Type B pancreatic cell (in vitro differentiated cells): ENCODE results near the gene KIF6. TPM values are rescaled to one million over a fixed set of nuclear protein-coding genes. Genes with fewer than 3 reads are reported as not detected.

Experiments used
- DNase-seq: peaks from one replicate; pipeline ENCODE4 v3.0.0; 2021; ENCODE audit warnings: mixed read lengths; ENCODE audit not compliant: unreplicated experiment; ENCODE audit errors: extremely low spot score
- H3K27ac Mint-ChIP-seq: 2 replicates; pipeline ENCODE4 v1.8.0; 2021; ENCODE audit warnings: mild to moderate bottlenecking, mixed read lengths
- H3K27me3 Mint-ChIP-seq: 2 replicates; pipeline ENCODE4 v1.8.0; 2021; ENCODE audit warnings: mixed read lengths
- H3K36me3 Mint-ChIP-seq: 2 replicates; pipeline ENCODE4 v1.8.0; 2021; ENCODE audit warnings: mixed read lengths
- H3K4me1 Mint-ChIP-seq: one replicate; pipeline ENCODE4 v1.8.0; 2021; ENCODE audit warnings: mixed read lengths; ENCODE audit not compliant: unreplicated experiment
- H3K4me3 Mint-ChIP-seq: 2 replicates; pipeline ENCODE4 v1.8.0; 2021; ENCODE audit warnings: mild to moderate bottlenecking, mixed read lengths
- H3K9me3 Mint-ChIP-seq: 2 replicates; pipeline ENCODE4 v1.8.0; 2021; ENCODE audit warnings: mixed read lengths
- CTCF ChIP-seq: fragments of 200-600 bp; sonication (generic); conservative IDR thresholded peaks from 2 replicates; pipeline ENCODE4 v1.5.0; 2021; ENCODE audit warnings: antibody characterized with exemption, mild to moderate bottlenecking
- total RNA-seq: library from RNA; stranded (reverse); gene quantifications from 2 replicates; pipeline ENCODE4 v1.2.1, GENCODE V29; 2021; ENCODE audit warnings: low replicate concordance

Gene KIF6
- total RNA-seq, 1 donor from 2014 or later = 3.3 TPM

- Mint-ChIP-seq H3K4me1 (no peaks in the 10 kb centered on the region), H3K4me3 (no peak overlapping the region), H3K9me3 (peaks cover 7% of the 10 kb centered on the region), H3K27me3 (no peaks in the 10 kb centered on the region), H3K36me3 (no peaks in the 10 kb centered on the region), H3K27ac (no peak overlapping the region)
- no peak for TF ChIP-seq CTCF
- no peak for DNase-seq
These were observed 194.9 kb downstream of the KIF6 start for GRCh38 chr6:39530201-39530759.

- no peaks in the 10 kb centered on the region for H3K36me3 Mint-ChIP-seq
- TF ChIP-seq CTCF = no peak
- no peak for DNase-seq
- H3K4me1 Mint-ChIP-seq = no peaks in the 10 kb centered on the region
- peaks cover 7% of the 10 kb centered on the region for H3K9me3 Mint-ChIP-seq
- H3K27ac Mint-ChIP-seq = no peak overlapping the region
- no peaks in the 10 kb centered on the region for H3K27me3 Mint-ChIP-seq
- H3K4me3 Mint-ChIP-seq = no peak overlapping the region
These were observed 197.2 kb downstream of the KIF6 start for GRCh38 chr6:39527792-39528564.

GRCh38 chr6:39524007-39524406 is 201.2 kb downstream of the KIF6 start:
- no peaks in the 10 kb centered on the region for H3K4me1 Mint-ChIP-seq
- no peak overlapping the region for H3K4me3 Mint-ChIP-seq
- H3K9me3 Mint-ChIP-seq = no peaks in the 10 kb centered on the region
- H3K36me3 Mint-ChIP-seq = no peaks in the 10 kb centered on the region
- H3K27ac Mint-ChIP-seq = no peak overlapping the region
- no peak for TF ChIP-seq CTCF
- H3K27me3 Mint-ChIP-seq = no peaks in the 10 kb centered on the region
- no peak for DNase-seq

- no peaks in the 10 kb centered on the region for H3K36me3 Mint-ChIP-seq
- H3K27ac Mint-ChIP-seq = no peak overlapping the region
- no peak overlapping the region for H3K4me3 Mint-ChIP-seq
These were observed 203.2 kb downstream of the KIF6 start for GRCh38 chr6:39521958-39522357.

GRCh38 chr6:39520916-39521315 is 204.3 kb downstream of the KIF6 start:
- no peaks in the 10 kb centered on the region for H3K36me3 Mint-ChIP-seq
- H3K4me3 Mint-ChIP-seq = no peak overlapping the region
- TF ChIP-seq CTCF = no peak
- no peaks in the 10 kb centered on the region for H3K9me3 Mint-ChIP-seq
- H3K27ac Mint-ChIP-seq = no peak overlapping the region
- H3K27me3 Mint-ChIP-seq = no peaks in the 10 kb centered on the region
- DNase-seq = no peak
- no peaks in the 10 kb centered on the region for H3K4me1 Mint-ChIP-seq

More at GRCh38 chr6:39521958-39522357, 203.2 kb downstream of the KIF6 start:
- no peak for DNase-seq
- no peak for TF ChIP-seq CTCF
- Mint-ChIP-seq H3K27me3 (no peaks in the 10 kb centered on the region), H3K4me1 (no peaks in the 10 kb centered on the region), H3K9me3 (no peaks in the 10 kb centered on the region)
